ENCODE results near the gene DOCK8.

The DOCK8 gene

DNA sequence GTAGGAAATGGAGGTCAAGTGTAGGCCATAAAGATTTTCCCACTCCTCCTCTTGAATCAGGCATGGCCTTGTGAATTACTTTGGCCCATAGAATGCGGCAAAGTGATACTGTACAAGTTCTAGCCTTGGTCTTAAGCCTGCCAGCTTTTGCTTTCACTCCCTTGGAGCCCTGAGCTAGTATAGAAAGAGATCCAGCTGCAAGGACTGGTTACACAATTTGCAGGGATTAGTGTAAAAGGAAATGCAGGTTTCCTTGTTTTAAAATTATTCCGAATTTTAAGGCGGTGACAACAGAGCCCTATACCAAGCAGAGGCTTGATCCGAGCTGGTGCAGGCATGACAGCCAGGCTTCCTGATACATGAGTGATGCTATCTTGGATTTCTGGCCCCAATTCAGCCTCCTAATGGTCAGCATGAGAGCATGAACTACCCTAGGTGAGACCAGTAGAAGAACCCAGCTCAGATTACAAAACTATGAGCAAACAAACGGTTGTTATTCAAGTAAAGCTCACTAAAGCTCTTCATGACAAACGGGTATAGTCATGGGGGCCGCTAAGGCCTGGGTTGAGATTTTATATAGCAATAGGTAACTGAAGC is 257.9 kb downstream of the DOCK8 start:
- no peaks in the 10 kb centered on the region for H3K27me3 ChIP-seq (replicated peaks; ENCODE audit: control insufficient read depth, insufficient read depth, low read length)
- TF ChIP-seq, protein P1, sequence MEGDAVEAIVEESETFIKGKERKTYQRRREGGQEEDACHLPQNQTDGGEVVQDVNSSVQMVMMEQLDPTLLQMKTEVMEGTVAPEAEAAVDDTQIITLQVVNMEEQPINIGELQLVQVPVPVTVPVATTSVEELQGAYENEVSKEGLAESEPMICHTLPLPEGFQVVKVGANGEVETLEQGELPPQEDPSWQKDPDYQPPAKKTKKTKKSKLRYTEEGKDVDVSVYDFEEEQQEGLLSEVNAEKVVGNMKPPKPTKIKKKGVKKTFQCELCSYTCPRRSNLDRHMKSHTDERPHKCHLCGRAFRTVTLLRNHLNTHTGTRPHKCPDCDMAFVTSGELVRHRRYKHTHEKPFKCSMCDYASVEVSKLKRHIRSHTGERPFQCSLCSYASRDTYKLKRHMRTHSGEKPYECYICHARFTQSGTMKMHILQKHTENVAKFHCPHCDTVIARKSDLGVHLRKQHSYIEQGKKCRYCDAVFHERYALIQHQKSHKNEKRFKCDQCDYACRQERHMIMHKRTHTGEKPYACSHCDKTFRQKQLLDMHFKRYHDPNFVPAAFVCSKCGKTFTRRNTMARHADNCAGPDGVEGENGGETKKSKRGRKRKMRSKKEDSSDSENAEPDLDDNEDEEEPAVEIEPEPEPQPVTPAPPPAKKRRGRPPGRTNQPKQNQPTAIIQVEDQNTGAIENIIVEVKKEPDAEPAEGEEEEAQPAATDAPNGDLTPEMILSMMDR (IDR thresholded peaks at IDR 0.05; ENCODE audit: insufficient read depth, low read length, poor library complexity, severe bottlenecking): no peak
- H3K36me3 ChIP-seq (ENCODE audit: control insufficient read depth, insufficient read depth, low read length): no peaks in the 10 kb centered on the region
- DNase-seq (ENCODE audit: extremely low read depth, insufficient read length): no peak
- H3K4me3 ChIP-seq (replicated peaks; ENCODE audit: low read depth, low read length): no peak overlapping the region

DNA sequence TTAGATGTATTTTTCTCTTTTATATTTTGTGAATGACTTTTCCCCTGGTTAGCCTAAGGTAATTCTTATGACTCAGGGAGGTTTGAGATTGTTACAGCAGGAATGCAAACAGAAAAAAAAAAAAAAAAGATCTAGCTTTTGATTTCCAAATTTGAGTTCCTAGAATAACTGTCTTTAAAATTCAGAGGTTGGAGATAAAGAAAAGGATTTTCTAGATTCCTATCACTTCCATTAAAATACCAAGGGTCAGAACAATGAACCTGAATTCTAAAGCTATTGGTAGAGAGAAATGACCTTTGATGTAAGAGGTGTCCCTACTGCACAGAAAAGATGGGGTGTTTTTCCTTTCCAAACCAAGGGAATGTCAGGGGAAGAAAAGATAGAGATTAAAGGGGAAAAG is 262.5 kb downstream of the DOCK8 start:
- Histone ChIP-seq H3K36me3 (ENCODE audit: control insufficient read depth, insufficient read depth, low read length) (no peaks in the 10 kb centered on the region), H3K27me3 (replicated peaks; ENCODE audit: control insufficient read depth, insufficient read depth, low read length) (no peaks in the 10 kb centered on the region), H3K4me3 (replicated peaks; ENCODE audit: low read depth, low read length) (no peak overlapping the region)
- TF ChIP-seq, protein P1 (IDR thresholded peaks at IDR 0.05; ENCODE audit: insufficient read depth, low read length, poor library complexity, severe bottlenecking): no peak
- no peak for DNase-seq (ENCODE audit: extremely low read depth, insufficient read length)

DNA sequence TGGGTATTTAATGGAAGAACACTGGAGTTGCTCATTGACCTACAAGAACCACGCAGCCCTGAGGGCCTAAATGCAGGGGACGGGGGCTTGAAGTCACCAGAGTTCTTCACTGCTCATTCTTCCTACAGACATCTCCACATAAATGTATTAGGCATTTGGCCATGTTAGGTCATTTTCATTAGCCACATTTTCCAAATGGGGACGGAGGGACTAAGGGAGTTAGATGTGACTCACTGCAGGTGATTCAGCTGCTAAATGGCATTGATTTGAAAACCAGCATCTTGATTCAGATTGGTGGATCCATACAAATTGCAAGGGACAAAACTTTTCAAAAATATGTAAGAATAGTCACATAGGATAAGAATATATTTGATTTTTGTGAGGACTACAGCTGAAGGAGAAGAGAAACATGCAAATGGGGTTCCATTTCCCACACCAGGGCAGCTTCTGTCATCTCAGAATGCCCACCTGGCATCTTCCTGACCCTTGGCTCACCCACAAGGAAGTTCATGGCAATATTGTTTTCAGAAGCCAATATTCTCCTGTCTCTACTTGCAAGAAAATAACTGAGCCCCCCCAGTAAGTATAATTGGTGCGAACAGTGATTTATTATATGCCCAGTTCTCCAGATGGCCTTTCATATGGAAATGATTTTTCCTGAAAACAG is 264.8 kb downstream of the DOCK8 start:
- TF ChIP-seq, protein P1 (IDR thresholded peaks at IDR 0.05; ENCODE audit: insufficient read depth, low read length, poor library complexity, severe bottlenecking): no peak
- no peak for DNase-seq (ENCODE audit: extremely low read depth, insufficient read length)
- H3K27me3 ChIP-seq (replicated peaks; ENCODE audit: control insufficient read depth, insufficient read depth, low read length): no peaks in the 10 kb centered on the region
- no peak overlapping the region for H3K4me3 ChIP-seq (replicated peaks; ENCODE audit: low read depth, low read length)
- no peaks in the 10 kb centered on the region for H3K36me3 ChIP-seq (ENCODE audit: control insufficient read depth, insufficient read depth, low read length)

DNA sequence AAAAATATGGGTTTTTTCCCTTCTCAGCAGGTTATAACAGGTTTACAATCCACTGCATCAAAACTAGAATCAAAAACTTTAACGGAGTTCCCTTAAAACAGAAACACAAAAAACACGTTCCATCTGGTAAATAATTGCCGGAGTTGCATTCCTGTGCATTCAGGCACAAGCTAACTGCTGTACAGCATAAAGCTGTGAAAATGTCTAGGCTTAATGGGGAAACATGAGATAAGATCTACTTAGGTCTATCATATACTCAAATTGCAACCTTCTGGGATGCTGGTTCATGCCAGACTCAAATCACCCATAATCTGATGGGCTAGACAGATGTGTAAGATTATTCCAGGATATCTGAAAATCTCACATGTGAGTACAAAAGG is 265.3 kb downstream of the DOCK8 start:
- DNase-seq (ENCODE audit: extremely low read depth, insufficient read length): no peak

DNA sequence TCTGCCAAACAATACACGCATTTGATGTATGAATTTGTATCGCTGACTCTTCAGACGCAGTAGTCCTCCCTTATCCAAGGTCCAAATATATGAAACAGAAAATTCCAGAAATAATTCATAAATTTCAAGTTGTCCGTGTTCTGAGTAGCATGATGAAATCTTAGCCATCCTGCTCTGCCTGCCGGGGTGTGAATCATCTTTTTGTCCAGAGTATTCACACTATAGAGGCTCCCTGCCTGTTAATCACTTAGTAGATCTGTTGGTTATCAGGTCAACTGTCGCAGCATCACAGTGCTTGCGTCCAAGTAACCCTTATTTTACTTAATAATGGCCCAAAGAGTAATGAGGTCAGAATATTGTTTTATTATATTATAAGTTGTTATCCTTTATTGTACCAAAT is 268.1 kb downstream of the DOCK8 start:
- H3K36me3 ChIP-seq (ENCODE audit: control insufficient read depth, insufficient read depth, low read length): no peaks in the 10 kb centered on the region
- H3K4me3 ChIP-seq (replicated peaks; ENCODE audit: low read depth, low read length): no peak overlapping the region
- TF ChIP-seq, protein P1 (IDR thresholded peaks at IDR 0.05; ENCODE audit: insufficient read depth, low read length, poor library complexity, severe bottlenecking): no peak
- no peaks in the 10 kb centered on the region for H3K27me3 ChIP-seq (replicated peaks; ENCODE audit: control insufficient read depth, insufficient read depth, low read length)
- DNase-seq (ENCODE audit: extremely low read depth, insufficient read length): no peak

More for the DNA sequence above, 265.3 kb downstream of the DOCK8 start:
- H3K36me3 ChIP-seq (ENCODE audit: control insufficient read depth, insufficient read depth, low read length): no peaks in the 10 kb centered on the region
- no peaks in the 10 kb centered on the region for H3K27me3 ChIP-seq (replicated peaks; ENCODE audit: control insufficient read depth, insufficient read depth, low read length)
- TF ChIP-seq, protein P1 (IDR thresholded peaks at IDR 0.05; ENCODE audit: insufficient read depth, low read length, poor library complexity, severe bottlenecking): no peak
- no peak overlapping the region for H3K4me3 ChIP-seq (replicated peaks; ENCODE audit: low read depth, low read length)

All from GM06990 (cell line).